GM18517 (cell line): Measurements from ENCODE around the gene SLIT3.

Experiments
- ATAC-seq: cut with Tn5 transposase; IDR thresholded peaks from one replicate; pipeline ENCODE4 v1.9.1; 2021; ENCODE audit warnings: mild to moderate bottlenecking, moderate library complexity; ENCODE audit not compliant: unreplicated experiment

The SLIT3 gene

DNA sequence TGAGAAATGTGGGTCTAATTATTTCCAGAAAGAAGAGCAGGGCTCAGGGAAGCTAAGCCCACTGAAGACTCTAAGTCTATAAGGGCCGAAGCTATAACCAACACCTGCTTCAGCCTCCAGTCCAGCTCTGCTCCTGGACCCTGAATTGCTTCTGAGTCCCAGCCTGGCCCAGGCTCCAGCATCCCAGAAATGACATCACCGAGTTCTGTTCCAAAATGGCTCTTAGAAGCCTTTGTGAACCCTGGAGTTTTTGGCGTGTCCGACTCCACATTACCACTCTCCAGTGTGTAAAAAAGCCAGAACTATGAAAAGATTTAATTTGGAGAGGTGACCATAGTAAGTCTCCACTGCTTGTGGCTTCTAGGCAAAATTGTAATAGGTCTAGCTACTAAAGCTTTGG is 289.9 kb downstream of the SLIT3 start:
- ATAC-seq = no peak

DNA sequence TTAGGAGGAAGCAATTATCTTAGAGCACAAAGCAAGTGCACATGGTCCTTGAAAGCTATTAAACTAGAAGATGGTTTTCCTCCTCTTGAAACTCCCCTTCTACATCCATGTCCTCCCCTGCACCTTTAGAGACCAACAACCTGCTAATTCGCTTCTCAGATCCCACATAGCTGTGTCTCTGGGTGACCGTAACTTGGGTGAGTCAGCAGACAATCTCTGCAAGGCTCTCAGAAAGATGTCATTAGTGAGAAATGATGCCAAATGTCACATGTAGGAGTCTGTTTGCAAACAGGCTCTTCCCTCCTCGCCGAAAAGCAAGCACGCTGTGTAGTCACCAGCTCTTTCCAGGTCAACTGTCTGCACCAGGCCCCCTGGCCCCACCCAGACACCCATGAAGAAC is 291.8 kb downstream of the SLIT3 start:
- ATAC-seq = no peak

DNA sequence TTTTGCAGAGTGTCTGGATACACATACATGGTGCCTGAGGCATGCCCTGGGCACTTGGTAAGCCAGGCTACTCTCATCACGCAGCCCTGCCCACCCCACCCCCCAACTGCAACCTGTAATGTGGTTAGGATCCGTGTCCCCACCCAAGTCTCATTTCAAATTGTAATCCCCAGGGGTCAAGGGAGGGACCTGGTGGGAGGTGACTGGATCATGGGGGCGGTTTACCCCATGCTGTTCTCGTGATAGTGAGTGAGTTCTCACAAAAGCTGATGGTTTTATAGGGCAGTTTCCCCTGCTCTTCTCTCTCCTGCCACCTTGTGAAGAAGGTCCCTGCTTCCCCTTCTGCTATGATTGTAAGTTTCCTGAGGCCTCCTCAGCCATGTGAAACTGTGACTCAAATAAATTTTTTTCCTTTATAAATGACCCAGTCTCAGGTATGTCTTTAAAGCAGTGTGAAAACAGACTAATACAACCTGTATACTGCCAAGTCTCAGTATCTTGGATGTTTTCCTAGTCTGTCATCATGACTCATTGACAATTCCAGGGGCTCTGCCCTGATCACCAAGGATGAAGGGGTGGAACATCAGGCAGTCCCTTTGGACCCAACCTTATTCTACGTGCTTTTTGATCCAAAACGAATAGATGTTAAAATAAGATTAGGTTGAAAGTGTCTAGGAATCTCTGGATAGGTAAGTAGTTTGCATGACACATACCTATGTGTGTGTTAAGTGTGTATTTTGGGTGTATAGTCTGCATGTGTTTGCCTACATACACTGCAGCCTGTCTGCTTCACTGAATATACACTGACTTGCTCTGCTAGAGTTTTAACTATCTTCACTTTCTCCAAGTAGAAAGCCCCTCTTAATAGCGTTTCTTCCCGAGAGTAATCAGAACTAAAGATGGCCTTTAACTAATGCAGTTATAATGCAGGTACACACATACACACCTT is 293.8 kb downstream of the SLIT3 start:
- no peak for ATAC-seq

DNA sequence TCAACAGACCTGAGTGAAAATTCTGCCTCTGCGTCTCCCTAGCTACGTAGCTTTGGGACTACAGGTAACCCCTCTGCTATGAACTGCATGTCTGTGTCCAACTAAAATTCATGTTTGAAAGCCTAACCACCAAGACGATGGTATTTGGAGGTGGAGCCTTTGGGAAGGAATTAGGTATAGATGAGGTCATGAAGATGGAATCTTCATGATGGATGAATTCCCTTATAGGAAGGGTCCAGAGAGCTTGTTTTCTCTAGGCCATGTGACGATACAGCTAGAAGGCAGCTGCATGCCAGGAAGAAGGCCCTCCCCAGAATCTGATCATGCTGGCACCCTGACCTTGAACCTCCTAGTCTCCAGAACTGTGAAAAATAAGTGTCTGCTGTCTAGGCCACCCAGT is 296.4 kb downstream of the SLIT3 start:
- ATAC-seq = no peak

DNA sequence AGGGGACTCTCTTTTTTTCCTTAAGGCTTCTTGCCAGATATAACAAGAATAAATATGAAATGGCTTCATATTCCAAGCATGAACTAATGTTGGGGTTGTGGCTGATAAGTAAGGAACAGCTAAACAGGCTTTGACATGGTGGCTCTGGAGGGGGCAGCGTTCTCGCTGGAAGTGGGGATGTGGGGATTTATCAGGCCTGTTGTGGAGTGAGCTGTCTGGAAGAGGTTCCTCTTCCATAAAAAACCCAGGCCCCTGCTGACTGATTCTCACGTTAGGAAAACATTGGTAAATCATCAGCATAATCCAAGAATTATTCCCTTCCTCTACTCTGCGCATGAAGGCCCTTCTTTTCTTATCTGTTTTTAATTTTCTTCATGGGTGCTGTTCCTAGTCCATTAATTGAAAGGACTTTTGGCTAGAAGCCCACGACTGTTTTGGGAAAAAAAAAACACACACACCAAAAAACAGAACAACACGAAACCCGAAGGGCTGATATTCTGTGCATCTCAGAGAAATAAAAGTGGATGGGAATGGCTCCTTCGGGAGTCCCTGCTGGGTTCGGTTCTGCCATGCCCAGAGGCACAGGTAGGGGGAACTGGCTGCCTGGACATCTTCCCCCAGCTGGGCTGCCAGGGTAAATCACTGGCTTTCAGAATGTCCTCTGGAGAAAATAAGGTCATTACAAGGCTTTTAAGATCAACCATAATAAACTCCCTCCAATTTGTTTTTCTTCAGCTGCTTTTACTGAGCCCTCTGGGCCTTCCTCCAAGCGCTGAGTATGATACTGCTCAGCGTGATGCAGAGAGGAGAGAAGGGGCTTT is 297.0 kb downstream of the SLIT3 start:
- no peak for ATAC-seq

DNA sequence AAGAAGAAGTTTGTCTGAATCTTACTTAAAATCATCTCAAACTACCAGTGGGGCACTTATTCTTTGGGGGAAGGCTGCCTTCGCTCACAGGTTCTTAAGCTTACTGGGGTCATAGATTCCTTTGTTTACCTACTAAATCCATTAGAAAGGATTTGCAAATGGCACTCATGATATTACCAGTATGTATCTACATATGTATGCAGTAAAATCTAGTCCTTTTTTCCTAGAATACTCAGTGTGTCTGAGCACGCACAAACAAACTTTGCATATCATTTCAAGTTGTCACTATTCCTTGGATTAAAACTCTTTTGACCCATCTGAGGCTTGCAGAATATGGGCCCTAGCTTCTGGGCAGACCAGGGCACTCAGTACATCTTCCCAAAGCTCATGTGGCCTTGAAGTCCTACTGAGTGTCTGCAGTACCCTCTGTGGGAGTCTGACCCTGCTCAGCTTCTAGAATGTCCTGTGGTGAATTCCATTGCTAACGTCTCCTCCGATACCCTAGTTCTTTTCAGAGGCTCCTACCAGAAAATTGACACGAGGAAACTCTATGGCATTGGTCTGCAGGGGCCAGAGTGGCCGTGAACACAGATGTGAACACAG is 297.9 kb downstream of the SLIT3 start:
- ATAC-seq = no peak

DNA sequence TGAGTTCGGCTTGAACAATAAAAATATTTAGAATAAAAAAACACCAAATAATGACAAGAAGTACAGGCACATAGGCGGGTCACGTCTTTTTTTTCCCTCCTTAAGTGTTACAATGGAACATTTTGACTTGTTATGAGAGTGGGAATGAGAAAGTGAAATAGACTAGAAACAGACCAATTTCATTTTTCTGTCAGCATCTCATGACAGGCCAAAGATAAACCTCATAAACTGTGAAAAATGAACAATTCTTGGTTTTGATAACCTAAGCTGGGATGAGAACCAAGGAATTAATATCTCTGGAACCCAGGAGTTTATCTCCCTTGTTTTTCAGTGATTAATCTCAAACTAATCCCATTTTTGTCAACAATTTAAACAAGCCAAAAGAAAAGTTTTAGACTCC is 299.5 kb downstream of the SLIT3 start:
- ATAC-seq = no peak

- no peak for ATAC-seq
Measured at GRCh38 chr5:168995024-168995423, 305.9 kb downstream of the SLIT3 start.

- no peak for ATAC-seq
Measured at GRCh38 chr5:168992687-168993086, 308.3 kb downstream of the SLIT3 start.

DNA sequence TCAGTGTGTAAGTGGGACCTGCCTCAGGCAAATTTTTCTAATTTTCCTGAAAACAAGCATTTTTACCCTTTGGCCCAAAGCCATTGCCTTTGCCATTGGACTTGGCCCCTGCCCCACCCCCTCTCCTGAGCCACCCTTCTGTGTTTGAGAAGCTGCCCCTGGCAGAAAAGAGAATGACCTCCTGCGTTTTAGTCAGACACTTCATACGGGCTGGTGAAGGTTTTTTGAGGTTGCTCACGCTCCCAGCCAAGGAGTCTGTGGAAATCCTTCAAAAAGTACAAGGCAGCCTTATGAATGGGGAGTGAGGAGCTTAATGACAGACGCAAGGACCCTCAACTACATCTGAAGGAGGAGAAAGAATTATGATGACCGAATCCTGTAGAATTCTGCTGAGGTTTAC is 308.9 kb downstream of the SLIT3 start:
- no peak for ATAC-seq

- no peak for ATAC-seq
Measured at GRCh38 chr5:168991311-168991710, 309.6 kb downstream of the SLIT3 start.

DNA sequence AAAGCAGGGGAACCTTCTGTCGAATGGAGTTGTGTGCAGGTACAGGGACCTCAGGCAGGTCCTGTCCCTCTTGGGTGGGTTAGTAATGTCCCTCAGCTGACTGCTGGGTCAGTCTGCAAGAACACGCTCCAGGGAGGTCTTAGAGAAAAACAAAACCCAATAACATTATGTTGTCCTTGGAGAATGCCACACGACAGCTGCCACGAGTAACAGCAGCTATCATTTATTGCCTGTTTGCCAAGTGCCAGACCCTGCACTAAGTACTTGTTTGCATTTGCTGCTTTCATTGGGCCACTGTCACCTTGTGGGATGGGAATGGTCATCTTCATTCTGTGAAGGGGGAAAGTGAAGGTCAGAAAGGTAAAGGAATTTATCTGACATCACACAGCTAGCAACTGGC is 310.3 kb downstream of the SLIT3 start:
- ATAC-seq = no peak

- no peak for ATAC-seq
Measured at GRCh38 chr5:168989731-168990505, 311.0 kb downstream of the SLIT3 start.

- no peak for ATAC-seq
Measured at GRCh38 chr5:168988699-168989098, 312.2 kb downstream of the SLIT3 start.

- ATAC-seq = no peak
Measured at GRCh38 chr5:168987543-168988300, 313.2 kb downstream of the SLIT3 start.

DNA sequence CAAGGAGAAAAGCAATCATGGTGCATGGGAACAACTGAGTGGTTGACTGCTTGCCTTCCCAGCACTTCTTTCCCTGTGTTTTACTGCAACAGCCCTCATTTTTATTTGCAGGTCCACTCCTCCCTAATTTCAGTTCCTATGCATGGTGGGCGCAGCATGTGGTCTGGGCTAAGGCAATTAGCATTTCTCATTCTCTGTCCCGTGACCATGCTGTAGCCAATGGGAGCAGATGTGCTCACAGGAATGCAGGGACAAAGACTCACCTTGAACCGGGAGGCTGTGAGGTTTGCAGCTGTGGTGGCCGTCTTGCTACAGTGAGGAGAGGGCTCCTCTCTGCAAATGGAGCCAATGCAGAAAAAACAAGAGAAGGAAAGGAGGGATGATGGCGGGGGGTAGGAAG is 315.5 kb downstream of the SLIT3 start:
- ATAC-seq = no peak

DNA sequence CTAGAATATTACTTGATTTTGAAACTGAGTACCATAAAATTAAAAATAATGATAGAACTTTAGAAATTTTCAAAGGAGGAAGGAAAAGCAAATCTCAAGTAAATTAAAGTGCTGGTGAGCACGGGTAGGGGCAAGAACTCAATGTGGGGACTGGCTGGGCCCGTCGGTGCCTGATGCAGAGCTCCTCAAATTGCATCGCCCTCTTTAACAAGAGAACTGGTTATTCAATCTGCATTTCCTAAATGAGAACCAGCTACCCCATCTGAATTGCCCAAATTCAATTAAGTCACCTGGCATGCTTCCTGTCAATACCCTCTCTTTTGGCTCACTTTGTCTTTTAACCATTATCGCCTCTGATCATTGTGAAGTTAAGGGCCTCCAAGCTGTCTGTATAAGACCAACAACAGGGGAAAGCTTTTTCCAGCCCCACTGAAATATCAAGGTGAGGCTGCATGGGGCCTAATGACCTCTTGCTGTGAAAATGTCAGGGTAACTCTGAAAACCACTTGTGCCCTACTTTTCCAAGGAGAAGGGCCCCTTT is 316.7 kb downstream of the SLIT3 start:
- no peak for ATAC-seq

DNA sequence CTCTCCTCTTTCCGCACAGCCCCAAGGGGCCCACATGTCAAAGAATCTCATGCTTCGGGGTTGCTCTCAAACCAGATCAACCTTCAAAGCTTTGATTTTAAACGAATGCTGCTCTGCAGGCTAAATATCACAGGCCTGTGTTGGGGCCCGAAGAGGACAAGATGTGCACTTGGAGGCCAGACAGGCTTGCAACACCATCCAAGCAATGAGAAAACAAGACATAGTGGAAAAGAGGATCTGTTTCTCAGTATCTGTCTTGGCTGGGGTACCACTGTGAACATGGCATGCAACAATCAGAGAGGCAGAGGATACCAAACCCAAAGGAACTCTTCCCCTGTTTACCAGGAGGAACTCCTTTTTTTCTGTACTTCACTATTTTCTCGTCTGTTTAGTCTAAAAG is 321.8 kb downstream of the SLIT3 start:
- ATAC-seq = no peak

DNA sequence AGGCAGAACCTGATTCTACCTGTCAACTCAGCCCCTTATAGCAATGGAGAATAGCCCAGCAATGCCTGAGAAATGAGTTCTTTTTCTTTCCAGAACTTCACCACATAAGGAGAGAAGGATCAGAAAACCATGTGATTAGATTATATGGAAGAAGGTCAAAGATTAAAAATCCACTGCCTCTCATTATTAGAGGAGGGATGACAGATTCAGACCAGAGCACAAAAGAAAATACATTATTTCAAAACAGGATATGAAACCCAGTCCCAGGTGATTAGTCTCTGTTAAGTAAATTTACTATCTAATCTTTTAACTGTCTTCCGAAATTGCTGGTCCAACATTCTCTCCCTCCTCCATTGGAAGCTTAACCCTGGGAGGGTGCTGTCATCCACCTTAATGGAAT is 322.4 kb downstream of the SLIT3 start:
- ATAC-seq = no peak

DNA sequence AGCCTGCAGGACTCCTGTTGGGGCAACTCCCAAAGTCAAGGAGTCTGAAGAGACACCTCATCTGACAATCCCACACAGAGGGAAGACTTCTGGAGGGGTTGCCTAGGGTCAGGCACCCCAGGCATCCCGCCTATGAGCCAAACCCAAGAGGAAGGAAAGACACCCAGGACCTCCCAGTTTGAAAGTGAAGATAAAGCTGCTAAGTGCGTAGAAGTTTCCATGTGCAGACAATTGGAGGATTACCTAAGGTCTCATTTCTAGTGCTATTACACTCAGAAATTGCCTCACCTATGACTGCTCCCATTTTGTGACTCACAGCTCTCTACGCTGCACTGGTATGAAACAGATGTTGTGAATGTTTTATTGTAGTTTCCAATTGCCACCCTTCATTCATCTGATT is 322.9 kb downstream of the SLIT3 start:
- ATAC-seq = no peak
